Renal cortex interstitium (tissue), 11 donors: ENCODE measurements around the gene CD36. TPM values are rescaled to one million over a fixed set of nuclear protein-coding genes. Genes with fewer than 3 reads are reported as not detected.

Experiments used
- DNase-seq, 11 donors: peaks; one replicate each; pipeline ENCODE4 v3.0.0-alpha.2; 2013; ENCODE audit warnings: low read depth in 9 of 11, low spot score in 4 of 11; ENCODE audit errors: extremely low read depth in 1 of 11
- polyA plus RNA-seq, 3 donors: library from polyadenylated mRNA; unstranded; fragments of 120-200 nt; gene quantifications; one replicate each; pipeline ENCODE4 v1.2.1, GENCODE V29; 2013; ENCODE audit not compliant: insufficient read length in 3 of 3

CD36 gene
- polyA plus RNA-seq, 3 donors, result 15.0 to 38.2 (median 33.3) TPM

GRCh38 chr7:80722616-80723195, 84.3 kb downstream of the CD36 start:
- no peak for DNase-seq

DNA sequence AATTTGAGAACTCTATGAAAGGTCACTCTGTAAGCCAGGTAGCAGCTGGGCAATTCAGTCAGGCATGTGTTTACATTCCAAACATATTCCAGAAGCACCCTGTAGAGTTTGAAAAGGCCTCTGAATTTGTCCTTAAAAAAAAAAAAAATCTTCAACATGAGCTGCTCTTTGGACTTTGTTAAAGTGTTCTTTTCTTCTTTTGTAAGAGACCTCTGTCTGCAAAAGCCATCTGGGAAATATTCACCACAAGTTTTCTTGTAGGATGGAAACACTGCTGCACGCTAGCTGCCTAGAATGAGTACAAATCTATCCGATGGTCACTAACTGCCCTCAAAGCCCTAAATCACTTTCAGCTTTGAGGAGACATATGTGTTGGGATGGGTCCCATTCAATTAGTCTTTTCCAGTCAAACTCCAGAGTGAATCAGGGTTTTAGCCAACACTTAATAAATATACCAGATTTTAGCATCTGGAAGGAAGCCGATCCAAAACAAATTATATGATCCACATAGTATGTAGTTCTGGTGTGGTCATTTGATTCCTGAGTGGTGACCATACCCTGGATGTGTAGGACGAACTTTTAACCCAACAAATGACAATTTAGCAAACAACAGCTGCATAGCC, 85.9 kb downstream of the CD36 start:
- DNase-seq, result peak; percentile 59 to 87 (median 72)

DNA sequence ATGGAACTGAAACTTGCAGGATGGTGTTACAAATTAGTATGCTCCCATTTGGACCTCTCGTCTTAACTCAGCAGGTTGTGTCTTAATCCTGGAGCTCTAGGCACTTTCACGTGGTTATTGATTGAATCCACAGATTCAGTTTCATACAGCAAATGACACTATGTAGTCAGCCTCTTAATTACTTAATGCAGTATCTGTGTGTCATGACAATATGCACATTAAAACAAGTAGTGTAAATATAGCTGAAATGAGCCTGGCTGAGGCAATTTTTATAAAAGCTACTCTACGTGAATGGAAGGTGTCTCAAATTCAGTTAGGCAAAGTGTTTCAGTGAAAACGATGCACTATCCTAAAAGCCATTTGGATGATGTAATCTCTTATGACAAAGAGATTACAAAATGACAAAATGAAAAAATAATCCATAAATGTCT, 86.8 kb downstream of the CD36 start:
- DNase-seq, result no peak

Other genes with a start within 250 kb of the CD36 start
- gene GNAT3, start 126.6 kb upstream of the CD36 start, polyA plus RNA-seq, result not detected